ENCODE results near the gene LRRC47.

DNA sequence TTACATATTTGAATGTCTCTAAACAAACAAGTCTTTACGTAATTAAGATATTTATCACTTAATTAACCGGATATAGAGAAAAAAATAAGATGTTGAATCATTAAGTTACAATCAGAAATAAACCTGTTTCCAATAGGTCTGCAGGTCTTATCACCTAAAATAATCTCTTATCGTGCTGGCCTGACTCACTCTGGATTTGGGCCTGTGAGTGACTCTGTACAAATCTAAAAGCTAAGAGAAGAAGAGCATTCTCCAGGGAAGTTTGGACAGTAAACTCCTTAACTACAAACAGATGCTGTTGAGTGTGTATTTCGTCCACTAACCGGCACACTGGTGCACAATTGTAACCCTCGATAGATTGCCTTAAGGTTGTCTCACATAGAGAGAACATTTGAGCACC lies 35.4 kb upstream of the LRRC47 start:
- TF ChIP-seq, protein P1, sequence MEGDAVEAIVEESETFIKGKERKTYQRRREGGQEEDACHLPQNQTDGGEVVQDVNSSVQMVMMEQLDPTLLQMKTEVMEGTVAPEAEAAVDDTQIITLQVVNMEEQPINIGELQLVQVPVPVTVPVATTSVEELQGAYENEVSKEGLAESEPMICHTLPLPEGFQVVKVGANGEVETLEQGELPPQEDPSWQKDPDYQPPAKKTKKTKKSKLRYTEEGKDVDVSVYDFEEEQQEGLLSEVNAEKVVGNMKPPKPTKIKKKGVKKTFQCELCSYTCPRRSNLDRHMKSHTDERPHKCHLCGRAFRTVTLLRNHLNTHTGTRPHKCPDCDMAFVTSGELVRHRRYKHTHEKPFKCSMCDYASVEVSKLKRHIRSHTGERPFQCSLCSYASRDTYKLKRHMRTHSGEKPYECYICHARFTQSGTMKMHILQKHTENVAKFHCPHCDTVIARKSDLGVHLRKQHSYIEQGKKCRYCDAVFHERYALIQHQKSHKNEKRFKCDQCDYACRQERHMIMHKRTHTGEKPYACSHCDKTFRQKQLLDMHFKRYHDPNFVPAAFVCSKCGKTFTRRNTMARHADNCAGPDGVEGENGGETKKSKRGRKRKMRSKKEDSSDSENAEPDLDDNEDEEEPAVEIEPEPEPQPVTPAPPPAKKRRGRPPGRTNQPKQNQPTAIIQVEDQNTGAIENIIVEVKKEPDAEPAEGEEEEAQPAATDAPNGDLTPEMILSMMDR (IDR thresholded peaks at IDR 0.05): no peak
- TF ChIP-seq ZFX (IDR thresholded peaks at IDR 0.05; ENCODE audit: borderline replicate concordance): no peak

Measured in 22Rv1 (cell line).